GM19438 (cell line): ENCODE measurements around the gene TAF1A.

Experiments
- ATAC-seq: cut with Tn5 transposase; IDR thresholded peaks from one replicate; pipeline ENCODE4 v1.9.1; 2021; ENCODE audit warnings: low read depth; ENCODE audit not compliant: unreplicated experiment

The TAF1A gene

DNA sequence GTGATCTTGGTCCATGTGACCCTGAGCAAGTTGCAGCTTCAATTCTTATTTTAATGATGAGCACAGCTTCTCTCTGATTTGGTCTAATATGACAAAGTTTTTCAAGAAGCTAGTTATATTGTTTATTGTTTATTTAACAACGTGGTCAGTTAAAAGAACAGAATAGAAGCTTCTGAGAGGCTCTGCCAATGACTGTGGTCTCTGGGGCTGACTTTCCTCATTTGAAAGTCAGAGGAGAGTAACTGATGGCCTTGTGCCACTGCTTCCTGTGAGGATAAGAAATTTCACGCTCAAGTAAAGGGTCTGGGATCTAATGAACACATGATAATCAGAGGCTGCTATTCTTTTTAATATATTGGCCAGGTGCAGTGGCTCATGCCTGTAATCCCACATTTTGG lies 49.1 kb downstream of the TAF1A start:
- ATAC-seq: no peak

DNA sequence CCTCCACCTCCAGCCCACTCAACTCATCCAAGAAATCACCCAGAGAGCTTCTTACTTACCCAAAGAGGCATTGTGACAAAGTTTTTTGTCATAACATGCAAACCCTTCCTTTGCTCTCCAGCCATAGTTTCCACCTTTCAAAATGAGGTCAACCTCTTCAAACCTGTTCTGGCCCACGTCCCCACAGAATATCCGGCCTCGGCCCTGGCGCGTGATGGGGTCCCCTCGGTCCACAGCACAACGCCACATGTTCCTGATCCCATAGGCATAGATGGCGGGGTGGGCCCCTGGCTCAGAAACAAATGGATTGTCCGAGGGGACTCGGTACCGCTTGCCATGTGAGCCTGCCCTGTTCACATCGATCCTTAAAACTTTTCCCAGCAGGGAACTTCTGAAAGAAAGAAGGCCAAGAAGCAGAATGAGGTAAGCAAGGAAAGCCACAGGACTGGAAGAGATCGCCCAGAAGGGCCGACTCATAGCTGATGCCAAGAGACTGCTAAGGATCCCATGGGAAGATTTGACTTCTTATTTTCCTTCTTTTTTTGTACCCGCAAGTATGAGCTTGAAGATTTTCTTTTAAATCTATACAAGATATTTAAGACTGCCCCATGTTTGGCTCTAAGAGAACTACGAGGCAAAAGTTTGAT lies 49.7 kb downstream of the TAF1A start:
- no peak for ATAC-seq

DNA sequence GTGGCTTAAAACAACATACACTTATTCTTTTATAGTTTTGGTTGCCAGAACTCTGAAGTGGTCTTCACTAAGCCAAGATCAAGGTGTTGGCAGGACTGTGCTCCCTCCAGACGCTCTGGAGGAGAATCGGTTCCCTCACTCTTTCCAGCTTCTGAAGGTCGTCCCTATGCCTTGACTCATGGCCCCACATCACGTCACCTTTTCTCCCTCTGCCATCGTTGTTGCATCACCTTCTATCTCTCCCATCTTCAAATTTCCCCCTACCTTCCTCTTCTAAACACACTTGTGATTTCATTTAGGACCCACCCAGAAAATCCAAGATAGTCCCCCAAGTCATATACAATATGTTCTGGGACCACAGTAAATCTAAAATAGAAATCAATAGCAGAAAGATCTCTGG lies 54.3 kb downstream of the TAF1A start:
- no peak for ATAC-seq

DNA sequence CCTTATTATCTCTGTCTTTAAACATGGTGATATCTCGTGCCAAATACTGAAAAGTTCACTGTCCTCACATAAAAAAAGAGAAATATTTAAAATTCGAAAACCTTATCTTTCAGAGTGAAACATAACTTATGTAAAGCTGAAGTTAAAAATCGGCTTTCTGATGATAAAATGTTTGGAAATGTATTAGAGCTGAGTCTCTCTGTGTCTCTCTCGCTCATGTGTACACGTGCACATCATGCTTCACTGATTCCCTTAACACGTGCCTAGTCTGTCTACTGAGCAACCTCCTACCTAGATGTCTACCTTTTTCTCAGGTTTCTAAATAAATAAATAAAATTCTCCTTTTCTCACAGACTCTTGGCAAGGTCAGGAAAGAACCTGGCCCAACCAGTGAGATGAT lies 58.9 kb downstream of the TAF1A start:
- no peak for ATAC-seq

DNA sequence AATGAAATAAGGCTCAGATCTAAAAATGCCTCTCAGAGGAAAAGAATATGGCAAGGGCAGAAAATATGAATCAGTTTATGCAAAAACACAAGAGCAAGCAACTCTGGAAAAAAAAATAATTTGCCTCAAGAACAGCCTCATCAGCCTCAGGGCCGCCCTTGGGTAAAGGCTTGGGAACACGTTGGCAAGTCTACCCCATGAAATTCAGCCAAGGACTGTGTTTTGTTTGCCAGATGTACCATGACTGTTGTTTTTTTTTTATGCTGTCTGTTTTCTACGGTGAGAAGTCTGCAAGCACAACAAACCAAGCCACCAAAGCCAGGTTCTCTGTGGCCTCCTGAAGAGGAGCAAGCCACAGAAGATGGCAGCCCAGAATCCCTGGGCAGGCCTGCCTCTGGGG lies 59.8 kb downstream of the TAF1A start:
- ATAC-seq: no peak

DNA sequence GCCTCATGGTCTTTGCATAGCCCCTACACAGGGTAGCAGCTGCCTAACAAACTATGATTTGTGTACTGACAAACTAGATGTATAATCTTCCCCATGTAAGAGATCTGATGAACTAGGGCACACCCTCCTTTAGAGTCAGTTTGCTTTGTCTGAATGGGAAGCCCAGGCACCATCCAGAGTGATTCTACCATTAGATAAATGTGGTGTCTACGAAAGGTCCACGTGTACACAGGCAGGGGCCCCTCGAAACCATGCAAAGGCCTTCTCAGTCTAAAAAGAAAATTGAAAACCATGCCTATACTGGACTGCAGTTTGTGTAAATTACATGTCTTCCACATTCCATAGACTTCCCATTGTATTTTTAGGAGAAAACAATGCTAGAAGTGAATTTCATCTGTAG lies 60.6 kb downstream of the TAF1A start:
- ATAC-seq: no peak

DNA sequence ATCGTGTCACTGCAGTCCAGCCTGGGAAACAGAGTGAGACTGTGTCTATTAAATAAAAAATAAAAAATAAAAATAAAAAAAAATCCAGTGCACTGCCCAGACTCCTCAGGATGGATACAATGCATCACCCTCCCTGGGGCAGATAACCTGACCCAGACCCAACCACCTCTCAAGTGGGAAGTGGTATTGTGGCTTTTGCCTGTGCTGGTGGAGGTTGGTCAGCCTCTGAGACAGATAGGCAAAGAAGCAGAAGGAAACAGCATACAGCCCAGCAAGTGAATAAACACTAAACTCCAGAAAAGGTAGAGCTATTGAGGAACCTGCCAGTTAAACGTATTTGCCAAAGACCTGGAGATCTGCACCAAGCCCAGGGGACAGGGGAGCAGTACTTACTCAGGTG lies 63.8 kb downstream of the TAF1A start:
- no peak for ATAC-seq

DNA sequence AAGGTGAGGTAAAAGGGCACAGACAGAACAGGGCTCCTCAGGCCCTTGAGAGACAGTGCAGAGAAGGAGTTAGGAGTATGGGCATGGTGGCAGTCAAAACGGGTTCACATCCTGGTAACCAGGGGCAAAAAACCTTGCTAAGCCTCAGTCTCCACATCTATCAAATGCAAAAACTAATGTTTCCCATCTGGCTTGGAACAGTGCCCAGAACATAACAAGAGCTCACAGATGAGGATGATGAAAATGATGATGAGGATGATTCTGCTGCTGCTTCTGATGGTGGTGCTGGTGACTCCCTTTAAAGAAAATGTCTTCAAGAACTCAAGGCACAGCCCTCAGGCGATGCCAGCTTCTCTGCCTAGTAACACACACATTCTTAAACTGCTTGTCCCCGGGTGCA lies 65.9 kb downstream of the TAF1A start:
- ATAC-seq: no peak

DNA sequence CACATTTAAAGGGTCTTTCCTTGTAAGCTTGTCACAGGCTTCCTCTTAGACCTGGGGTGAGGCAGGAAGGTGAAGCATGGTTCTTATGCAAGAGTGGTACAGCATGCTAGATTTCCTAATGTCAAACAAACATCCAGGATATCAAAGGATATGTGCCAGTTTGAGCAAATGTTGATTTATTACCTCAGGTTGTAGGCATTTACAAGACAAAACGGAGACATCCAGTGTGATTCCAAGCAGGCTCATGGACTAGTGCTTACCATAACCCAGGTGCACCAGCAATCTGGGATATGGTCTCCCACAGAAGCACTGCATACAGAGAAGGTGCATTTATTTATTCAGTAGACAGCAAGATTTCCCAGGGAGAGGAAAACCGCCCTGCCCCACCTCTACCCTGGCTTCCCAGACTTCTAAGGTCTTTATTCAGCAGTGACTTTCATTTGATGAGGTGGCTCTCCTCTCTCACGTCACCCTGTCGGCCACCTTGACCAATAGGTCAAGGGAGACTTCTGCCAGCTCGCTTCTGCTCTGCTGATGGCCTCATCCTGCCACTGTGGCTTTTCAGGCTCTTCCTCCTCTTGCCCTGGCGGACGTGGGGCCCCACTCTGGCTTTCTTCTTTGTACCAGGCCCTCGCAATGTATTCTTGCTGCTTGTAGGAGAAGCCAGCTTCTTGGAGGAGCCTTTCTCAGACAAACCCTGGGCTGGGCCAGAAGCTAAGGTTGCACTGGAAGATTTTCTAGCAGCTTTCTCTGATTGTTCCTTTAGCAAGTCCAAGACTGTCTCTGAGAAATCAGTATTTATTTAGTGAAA lies 67.4 kb downstream of the TAF1A start:
- no peak for ATAC-seq

DNA sequence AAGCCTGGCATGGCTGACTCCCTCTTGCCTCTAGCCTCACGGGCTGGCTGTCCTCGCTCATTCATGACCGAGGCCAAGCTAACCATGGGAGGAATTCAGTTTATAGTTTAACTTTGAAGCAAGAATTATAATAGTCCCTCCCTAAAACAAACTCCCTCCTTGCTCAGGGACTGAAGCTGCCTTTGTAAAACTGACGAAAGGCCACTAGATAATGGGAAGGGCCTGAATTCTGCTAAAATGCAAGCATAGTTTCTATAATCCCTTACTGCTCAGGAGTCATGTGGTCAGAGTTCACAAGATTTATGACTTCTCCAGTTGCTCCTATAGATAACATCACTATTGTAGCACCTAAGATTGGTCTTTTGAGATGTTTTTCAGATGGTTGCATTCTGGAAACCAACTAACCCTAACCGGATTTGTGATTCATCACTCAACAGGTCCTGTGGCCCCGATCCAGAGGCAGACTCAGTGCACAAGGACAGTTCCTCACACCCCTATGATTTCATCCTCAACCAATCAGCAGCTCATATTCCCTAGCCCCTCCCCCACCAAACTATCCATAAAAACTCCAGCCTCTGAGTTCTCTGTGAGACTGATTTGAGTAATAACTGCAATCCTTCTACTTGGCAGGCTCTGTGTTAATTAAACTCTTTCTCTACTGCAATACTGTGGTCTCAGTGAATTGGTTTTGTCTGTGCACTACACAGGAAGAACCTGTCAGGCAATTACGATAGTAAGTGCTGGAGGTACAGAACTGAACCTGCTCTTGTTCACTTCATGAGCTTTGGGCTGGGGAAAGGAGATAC lies 68.2 kb downstream of the TAF1A start:
- ATAC-seq: no peak
